ENCODE measurements around the gene SRGAP1.

Gene SRGAP1

DNA sequence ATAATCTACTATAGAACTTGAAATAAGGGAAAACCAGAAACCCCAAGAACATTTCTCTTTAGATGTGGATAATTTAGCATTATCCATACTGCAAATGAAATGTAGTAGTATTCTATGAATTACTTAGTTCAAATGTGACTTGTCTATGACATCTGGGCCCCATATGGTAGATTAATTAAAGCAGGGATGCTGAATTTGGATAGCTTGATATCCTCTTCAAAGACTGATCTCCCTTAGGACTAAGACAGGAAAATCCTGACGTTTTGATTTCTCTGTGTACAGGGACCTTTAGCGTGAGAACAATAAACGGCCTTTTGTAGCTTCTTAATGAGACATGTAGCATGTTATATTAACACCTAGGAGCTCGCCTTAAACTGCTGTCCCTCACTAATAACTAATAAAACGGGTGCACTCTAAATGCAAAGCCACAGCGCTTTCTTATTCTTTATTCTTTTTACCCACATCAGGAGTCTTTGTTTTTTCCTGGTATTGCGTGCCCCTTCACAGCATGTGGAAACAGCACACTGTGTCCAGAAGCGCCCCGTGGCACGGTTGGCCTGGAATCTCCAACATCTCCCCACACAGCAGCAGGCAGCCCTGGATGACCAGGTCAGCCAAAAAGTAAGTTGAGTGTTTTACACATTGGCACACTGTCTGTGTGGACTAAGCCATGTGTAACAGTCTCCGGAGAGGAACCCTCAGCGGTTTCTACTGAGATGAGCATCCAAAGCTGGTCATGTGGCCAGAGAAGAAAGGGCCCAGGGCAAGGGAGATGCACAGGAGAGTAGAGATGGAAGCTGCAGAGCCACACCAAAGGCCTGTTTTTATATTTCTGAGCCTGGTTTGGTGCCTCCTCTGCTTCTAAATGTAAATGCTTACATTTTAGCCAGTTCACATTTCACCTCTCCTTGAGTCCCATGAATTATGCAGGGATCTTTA lies 93.1 kb downstream of the SRGAP1 start:
- no peak overlapping the region for H3K4me3 ChIP-seq (replicated peaks in 1 of 2; ENCODE audit: low read depth in 2 of 2, low read length in 2 of 2)
- TF ChIP-seq, protein P1, sequence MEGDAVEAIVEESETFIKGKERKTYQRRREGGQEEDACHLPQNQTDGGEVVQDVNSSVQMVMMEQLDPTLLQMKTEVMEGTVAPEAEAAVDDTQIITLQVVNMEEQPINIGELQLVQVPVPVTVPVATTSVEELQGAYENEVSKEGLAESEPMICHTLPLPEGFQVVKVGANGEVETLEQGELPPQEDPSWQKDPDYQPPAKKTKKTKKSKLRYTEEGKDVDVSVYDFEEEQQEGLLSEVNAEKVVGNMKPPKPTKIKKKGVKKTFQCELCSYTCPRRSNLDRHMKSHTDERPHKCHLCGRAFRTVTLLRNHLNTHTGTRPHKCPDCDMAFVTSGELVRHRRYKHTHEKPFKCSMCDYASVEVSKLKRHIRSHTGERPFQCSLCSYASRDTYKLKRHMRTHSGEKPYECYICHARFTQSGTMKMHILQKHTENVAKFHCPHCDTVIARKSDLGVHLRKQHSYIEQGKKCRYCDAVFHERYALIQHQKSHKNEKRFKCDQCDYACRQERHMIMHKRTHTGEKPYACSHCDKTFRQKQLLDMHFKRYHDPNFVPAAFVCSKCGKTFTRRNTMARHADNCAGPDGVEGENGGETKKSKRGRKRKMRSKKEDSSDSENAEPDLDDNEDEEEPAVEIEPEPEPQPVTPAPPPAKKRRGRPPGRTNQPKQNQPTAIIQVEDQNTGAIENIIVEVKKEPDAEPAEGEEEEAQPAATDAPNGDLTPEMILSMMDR (IDR thresholded peaks at IDR 0.05; ENCODE audit: low read depth, low read length) = no peak
- no peak for DNase-seq (ENCODE audit: low read depth in 2 of 2)

DNA sequence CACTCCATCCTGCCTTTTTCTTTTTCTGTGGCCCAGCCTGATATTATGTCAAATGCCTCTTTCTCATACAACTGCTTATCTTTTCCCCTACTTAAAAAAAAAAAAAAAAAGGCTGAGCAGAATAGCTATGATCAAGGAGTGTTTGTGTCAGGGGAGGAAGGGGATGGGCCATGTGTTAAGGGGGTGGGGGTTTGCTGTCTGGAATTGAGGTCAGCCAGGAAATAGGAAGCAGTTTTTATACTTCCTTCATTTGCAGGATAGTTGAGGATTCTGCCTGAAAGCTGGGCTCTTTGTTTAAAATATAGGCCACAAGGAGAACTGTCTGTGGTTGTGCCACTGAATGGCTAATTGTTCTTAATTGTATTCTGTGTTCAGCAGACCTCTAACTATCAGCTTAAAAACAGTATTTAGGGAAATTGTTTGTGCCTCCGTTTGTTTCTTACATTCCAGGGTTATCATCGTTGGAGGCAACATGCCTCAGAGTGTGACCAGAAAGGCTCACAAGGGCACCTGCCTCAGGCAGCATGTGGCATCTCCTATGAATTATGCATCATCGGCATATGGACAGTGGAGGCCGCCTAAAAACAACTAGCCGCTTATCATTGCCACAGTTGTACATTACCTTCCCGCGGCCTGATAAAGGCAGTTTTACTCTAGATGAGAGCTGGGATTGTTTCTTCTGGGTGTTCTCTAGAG lies 96.0 kb downstream of the SRGAP1 start:
- TF ChIP-seq, protein P1 (IDR thresholded peaks at IDR 0.05; ENCODE audit: low read depth, low read length) = no peak
- peak in 1 of 2 donors; percentile 46 for DNase-seq (ENCODE audit: low read depth in 2 of 2)
- no peak overlapping the region for H3K4me3 ChIP-seq (replicated peaks in 1 of 2; ENCODE audit: low read depth in 2 of 2, low read length in 2 of 2)

DNA sequence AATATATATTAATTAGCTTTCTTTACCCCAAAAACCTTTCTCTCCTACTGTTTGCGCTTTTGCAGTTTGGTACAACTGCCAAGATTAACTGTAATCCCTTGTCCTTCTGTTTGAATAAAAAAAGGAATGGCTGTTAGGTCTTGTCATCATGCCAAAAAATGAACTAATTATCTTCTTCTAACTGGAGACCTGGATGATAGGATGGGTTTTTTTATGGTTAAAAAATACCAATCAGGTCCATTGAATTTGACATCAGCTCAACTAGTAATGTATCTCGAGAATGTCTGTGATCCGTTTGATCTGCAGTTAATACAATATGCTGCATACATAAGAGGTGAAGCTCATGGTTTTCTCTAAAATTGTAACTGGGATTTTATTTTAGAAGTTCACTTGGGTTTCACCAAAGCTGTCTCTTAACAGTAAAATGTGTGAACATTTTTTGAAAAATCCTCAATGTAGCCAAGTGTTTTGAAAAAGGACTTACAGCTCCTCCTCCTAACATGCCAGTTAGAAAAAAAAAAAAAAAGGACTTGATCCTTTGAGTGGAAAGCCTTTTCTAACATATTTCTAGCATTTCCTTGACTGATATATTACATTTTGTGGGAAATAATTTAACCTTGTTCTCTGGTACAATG lies 96.8 kb downstream of the SRGAP1 start:
- no peak for DNase-seq (ENCODE audit: low read depth in 2 of 2)
- H3K4me3 ChIP-seq (replicated peaks in 1 of 2; ENCODE audit: low read depth in 2 of 2, low read length in 2 of 2) = no peak overlapping the region
- TF ChIP-seq, protein P1 (IDR thresholded peaks at IDR 0.05; ENCODE audit: low read depth, low read length) = no peak

DNA sequence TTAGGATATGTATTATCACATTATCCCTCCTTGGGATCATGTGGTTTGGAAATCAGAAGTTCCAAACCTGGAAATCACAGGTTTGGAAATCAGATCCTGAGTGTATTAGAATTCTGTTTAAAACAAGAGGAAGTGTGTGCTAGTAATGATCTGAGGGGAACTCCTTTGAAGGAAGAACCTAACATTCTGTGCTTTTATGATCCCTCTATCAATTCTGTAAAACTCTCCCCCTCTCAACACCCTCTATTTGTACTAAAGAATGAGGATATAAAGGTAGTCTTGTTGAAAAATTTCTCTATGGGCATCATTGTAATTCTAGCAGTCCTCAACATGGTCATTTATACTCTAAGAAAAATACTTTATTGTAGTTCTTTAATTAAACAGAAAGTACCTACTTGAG lies 97.4 kb downstream of the SRGAP1 start:
- DNase-seq (ENCODE audit: low read depth in 2 of 2) = no peak
- TF ChIP-seq, protein P1 (IDR thresholded peaks at IDR 0.05; ENCODE audit: low read depth, low read length) = no peak
- no peak overlapping the region for H3K4me3 ChIP-seq (replicated peaks in 1 of 2; ENCODE audit: low read depth in 2 of 2, low read length in 2 of 2)

DNA sequence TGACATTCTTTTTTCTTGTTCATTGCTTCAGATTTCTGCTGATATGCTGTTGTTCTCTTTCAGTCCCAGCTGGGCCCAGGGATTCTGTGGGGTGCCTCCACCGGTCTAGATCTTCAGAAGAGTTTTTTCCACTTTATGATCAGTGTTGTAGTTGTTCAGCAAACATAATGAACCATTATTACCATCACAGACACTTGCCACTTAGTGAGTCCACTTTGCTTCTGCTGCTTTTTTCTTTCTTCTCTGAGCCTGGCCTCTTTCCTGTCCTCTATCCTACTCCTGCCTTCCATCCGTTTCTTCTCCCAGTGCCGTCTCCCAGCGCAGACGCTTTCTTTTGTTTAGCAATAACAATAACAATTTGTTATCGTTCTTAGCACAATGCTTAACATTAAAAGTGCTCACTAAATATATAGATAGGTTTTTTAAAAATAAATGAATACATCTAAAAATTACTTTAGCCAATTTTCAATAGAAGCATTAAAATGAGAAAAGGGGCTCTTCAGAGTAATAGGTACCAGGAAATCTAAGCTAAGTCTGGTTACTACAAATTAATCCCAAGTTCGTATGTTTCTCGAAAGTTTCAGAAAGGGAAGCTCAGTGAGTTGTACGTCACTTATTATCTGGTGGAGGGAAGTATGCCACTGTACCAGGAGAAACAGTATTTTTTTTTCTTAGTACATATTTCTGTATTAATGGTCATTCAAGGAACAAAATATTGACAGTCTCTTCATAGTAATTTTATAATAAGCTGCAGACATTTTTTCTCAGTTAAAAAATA lies 98.2 kb downstream of the SRGAP1 start:
- H3K4me3 ChIP-seq (replicated peaks in 1 of 2; ENCODE audit: low read depth in 2 of 2, low read length in 2 of 2) = no peak overlapping the region
- DNase-seq (ENCODE audit: low read depth in 2 of 2) = no peak
- TF ChIP-seq, protein P1 (IDR thresholded peaks at IDR 0.05; ENCODE audit: low read depth, low read length) = no peak

DNA sequence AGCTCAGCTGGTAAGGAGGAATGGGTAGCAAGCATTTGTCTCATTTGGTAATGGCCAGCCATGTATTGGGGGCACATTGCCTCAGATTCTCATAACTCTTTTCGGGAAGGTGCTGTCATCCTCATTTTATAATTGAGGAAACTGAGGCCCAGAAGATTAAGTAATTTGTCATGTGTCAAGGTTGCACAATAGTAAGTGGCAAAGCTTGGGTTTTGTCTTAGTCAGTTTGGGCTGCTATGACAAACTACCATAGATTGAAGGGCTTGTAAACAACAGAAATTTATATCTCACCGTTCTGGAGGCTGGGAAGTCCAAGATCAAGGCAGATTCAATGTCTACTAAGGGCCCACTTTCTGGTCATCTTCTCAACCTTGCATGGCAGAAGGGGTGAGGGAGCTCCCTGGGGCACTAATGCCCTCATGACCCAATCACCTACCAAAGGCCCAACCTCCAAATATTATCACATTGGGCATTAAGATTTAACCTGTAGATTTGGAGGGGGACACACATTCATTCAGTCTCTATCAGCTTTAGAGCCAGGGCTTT lies 99.6 kb downstream of the SRGAP1 start:
- TF ChIP-seq, protein P1 (IDR thresholded peaks at IDR 0.05; ENCODE audit: low read depth, low read length) = no peak
- no peak overlapping the region for H3K4me3 ChIP-seq (replicated peaks in 1 of 2; ENCODE audit: low read depth in 2 of 2, low read length in 2 of 2)
- DNase-seq (ENCODE audit: low read depth in 2 of 2) = no peak
